ENCODE measurements around the gene ATP9B. TPM values are rescaled to one million over a fixed set of nuclear protein-coding genes. Genes with fewer than 3 reads are reported as not detected.

The ATP9B gene
- total RNA-seq, 1 donor from 2014 or later: 43.9 TPM

- no peak for TF ChIP-seq CTCF (IDR thresholded peaks at IDR 0.05)
- no peak overlapping the region for H3K27ac ChIP-seq
- H3K36me3 ChIP-seq: no peaks in the 10 kb centered on the region
- ATAC-seq (no peak), DNase-seq (no peak)
- no peaks in the 10 kb centered on the region for H3K27me3 ChIP-seq
- peaks cover 5% of the 10 kb centered on the region for H3K4me1 ChIP-seq
- no peaks in the 10 kb centered on the region for H3K9me3 ChIP-seq
- no peak overlapping the region for H3K4me3 ChIP-seq
- intact Hi-C loops (cut with DNase I): no loop called here
Measured at GRCh38 chr18:79427368-79428225, 358.4 kb downstream of the ATP9B start.

Other genes with a start within 250 kb of the ATP9B start
- gene SALL3, start 89.6 kb upstream of the ATP9B start, total RNA-seq: not detected

All from upper lobe of right lung (tissue), 1 donor.